ENCODE results near the gene ARHGDIA.

Gene ARHGDIA

DNA sequence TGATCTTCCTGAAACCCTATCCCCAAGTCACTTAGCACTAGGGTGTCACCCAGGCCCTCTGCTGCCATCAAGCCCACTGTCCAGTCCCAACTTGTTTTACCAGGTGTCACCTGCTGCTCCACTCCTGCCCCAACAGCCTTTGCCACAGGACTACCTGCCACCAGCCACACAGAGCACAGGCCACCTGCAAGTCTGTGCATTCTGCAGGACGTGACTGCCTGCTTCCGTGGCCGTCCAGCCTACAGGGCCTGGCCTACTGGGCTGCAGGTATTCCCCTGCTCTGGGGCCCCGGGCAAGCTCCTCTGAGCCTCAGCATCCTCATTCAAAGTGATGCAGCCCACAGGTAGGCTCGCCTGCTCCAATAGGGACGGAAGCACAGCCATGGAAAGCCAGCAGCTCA is 41.3 kb downstream of the ARHGDIA start:
- TF ChIP-seq, protein P1, sequence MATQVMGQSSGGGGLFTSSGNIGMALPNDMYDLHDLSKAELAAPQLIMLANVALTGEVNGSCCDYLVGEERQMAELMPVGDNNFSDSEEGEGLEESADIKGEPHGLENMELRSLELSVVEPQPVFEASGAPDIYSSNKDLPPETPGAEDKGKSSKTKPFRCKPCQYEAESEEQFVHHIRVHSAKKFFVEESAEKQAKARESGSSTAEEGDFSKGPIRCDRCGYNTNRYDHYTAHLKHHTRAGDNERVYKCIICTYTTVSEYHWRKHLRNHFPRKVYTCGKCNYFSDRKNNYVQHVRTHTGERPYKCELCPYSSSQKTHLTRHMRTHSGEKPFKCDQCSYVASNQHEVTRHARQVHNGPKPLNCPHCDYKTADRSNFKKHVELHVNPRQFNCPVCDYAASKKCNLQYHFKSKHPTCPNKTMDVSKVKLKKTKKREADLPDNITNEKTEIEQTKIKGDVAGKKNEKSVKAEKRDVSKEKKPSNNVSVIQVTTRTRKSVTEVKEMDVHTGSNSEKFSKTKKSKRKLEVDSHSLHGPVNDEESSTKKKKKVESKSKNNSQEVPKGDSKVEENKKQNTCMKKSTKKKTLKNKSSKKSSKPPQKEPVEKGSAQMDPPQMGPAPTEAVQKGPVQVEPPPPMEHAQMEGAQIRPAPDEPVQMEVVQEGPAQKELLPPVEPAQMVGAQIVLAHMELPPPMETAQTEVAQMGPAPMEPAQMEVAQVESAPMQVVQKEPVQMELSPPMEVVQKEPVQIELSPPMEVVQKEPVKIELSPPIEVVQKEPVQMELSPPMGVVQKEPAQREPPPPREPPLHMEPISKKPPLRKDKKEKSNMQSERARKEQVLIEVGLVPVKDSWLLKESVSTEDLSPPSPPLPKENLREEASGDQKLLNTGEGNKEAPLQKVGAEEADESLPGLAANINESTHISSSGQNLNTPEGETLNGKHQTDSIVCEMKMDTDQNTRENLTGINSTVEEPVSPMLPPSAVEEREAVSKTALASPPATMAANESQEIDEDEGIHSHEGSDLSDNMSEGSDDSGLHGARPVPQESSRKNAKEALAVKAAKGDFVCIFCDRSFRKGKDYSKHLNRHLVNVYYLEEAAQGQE (IDR thresholded peaks at IDR 0.05; ENCODE audit: insufficient read depth in 1 of 2, low read depth in 2 of 2, low read length in 2 of 2): no peak
- TF ChIP-seq POLR2AphosphoS5 (IDR thresholded peaks at IDR 0.05; ENCODE audit: low read depth, low read length) (no peak), TAF1 (IDR thresholded peaks at IDR 0.05; ENCODE audit: borderline replicate concordance, insufficient read depth, low read length) (no peak), FOXP2 (optimal IDR thresholded peaks at IDR 0.05; ENCODE audit: borderline replicate concordance, extremely low read depth, extremely low read length, insufficient read depth) (no peak), SIN3A (IDR thresholded peaks at IDR 0.05; ENCODE audit: borderline replicate concordance, insufficient read depth, low read length) (no peak)

DNA sequence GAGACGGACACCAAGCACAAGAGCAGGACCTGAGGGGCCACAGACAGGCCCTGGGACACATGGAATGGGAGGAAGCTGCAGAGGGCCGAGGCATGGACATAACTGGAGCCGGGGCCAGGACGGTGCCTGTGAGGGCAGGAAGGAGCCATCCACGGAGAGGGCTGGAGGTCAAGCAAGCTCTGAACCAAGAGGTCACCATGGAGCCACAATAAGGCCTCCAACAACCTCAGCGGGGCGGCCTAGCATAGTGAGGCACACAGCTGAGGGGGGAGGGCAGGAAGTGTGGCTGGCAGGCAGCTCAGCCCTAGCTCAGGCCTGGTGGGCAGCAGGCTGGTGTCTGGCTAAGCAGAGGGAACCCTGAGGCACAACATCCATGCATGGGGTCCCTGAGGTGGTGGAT is 42.5 kb downstream of the ARHGDIA start:
- TF ChIP-seq, protein P1 (IDR thresholded peaks at IDR 0.05; ENCODE audit: insufficient read depth in 1 of 2, low read depth in 2 of 2, low read length in 2 of 2): no peak
- TF ChIP-seq FOXP2 (optimal IDR thresholded peaks at IDR 0.05; ENCODE audit: borderline replicate concordance, extremely low read depth, extremely low read length, insufficient read depth): peak; percentile 62
- no peak for TF ChIP-seq POLR2AphosphoS5 (IDR thresholded peaks at IDR 0.05; ENCODE audit: low read depth, low read length)
- no peak for TF ChIP-seq SIN3A (IDR thresholded peaks at IDR 0.05; ENCODE audit: borderline replicate concordance, insufficient read depth, low read length)

DNA sequence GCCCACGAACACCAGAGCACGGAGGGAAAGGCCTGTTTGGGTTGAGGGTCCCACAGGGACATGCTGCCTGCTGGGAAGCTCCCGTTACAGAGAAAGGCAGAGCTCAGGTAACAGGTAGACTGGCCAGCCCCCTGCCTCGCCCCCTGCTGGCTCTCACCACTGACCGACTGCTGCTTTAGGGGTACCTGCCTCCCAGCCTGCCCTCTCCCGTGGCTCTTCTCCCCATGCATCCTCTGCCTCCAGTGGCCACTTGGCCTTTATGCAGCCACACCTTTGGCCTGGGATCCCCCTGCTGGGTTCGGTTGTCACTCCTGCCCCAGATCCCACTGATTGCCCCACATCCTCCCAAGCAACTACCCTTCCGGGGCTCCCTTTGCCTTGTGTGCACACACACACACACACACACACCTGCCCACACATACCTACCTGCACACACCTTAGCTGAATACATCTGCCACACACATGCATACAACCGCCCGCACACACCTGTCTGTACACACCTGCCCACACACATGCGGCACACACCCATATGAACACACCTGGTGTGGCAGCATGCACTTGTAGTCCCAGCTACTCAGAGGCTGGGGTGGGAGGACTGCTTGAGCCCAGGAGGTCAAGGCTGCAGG is 45.2 kb downstream of the ARHGDIA start:
- no peak for TF ChIP-seq TAF1 (IDR thresholded peaks at IDR 0.05; ENCODE audit: borderline replicate concordance, insufficient read depth, low read length)
- no peak for TF ChIP-seq SIN3A (IDR thresholded peaks at IDR 0.05; ENCODE audit: borderline replicate concordance, insufficient read depth, low read length)
- TF ChIP-seq, protein P1 (IDR thresholded peaks at IDR 0.05; ENCODE audit: insufficient read depth in 1 of 2, low read depth in 2 of 2, low read length in 2 of 2): no peak
- TF ChIP-seq FOXP2 (optimal IDR thresholded peaks at IDR 0.05; ENCODE audit: borderline replicate concordance, extremely low read depth, extremely low read length, insufficient read depth): no peak
- no peak for TF ChIP-seq POLR2AphosphoS5 (IDR thresholded peaks at IDR 0.05; ENCODE audit: low read depth, low read length)

DNA sequence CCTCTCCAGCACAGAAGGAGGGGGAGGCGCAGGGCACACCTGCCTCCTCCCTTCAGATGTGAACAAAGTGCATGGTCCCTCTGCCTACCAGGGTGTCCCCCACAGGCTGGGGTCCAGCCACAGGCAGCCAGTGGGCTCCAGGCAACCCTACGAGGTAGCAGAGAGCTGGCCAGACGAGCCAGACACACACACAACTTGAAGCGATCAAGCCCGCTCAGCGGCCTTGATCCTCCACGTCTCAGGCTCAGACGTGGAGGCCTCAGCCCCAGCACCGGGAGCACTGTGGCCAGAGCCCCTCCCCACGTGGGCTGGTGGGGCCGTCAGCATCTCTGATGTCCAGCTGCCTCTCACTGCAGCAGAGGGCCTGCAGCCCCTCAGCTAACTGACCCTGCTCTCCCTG is 46.5 kb downstream of the ARHGDIA start:
- TF ChIP-seq POLR2AphosphoS5 (IDR thresholded peaks at IDR 0.05; ENCODE audit: low read depth, low read length): no peak
- no peak for TF ChIP-seq SIN3A (IDR thresholded peaks at IDR 0.05; ENCODE audit: borderline replicate concordance, insufficient read depth, low read length)
- TF ChIP-seq TAF1 (IDR thresholded peaks at IDR 0.05; ENCODE audit: borderline replicate concordance, insufficient read depth, low read length): no peak
- no peak for TF ChIP-seq FOXP2 (optimal IDR thresholded peaks at IDR 0.05; ENCODE audit: borderline replicate concordance, extremely low read depth, extremely low read length, insufficient read depth)
- TF ChIP-seq, protein P1 (IDR thresholded peaks at IDR 0.05; ENCODE audit: insufficient read depth in 1 of 2, low read depth in 2 of 2, low read length in 2 of 2): no peak

All from PFSK-1 (cell line).